Stomach (tissue), 9 donors: ENCODE results near the gene SORCS2. TPM values are rescaled to one million over a fixed set of nuclear protein-coding genes. Genes with fewer than 3 reads are reported as not detected.

ENCODE experiments used
- DNase-seq, 2 donors: peaks; one replicate each; pipeline versions ENCODE4 v3.0.0 to v3.0.0-alpha.2; 2013 to 2019
- H3K27ac ChIP-seq, 5 donors: fragments of 200-600 bp in 4 of 5; sonication (generic) in 4 of 5; one replicate each; pipeline ENCODE4 v1.5.1; 2013 to 2019; ENCODE audit warnings: mild to moderate bottlenecking in 1 of 5, moderate library complexity in 1 of 5
- H3K27me3 ChIP-seq, 3 donors: fragments of 200-600 bp; sonication (generic); one replicate each; pipeline ENCODE4 v1.5.1; 2017 to 2019; ENCODE audit warnings: mixed run types in 1 of 3
- H3K36me3 ChIP-seq, 4 donors: fragments of 200-600 bp; sonication (generic); 1 replicate in 3 of 4; 2 replicates in 1 of 4; pipeline ENCODE4 v1.5.1; 2016 to 2019
- H3K4me1 ChIP-seq, 4 donors: fragments of 200-600 bp; sonication (generic); one replicate each; pipeline ENCODE4 v1.5.1; 2016 to 2019
- H3K4me3 ChIP-seq, 4 donors: fragments of 200-600 bp; sonication (generic) in 3 of 4; one replicate each; pipeline ENCODE4 v1.5.1; 2016 to 2019; ENCODE audit warnings: mild to moderate bottlenecking in 1 of 4
- H3K9me3 ChIP-seq, 4 donors: fragments of 200-600 bp; sonication (generic); one replicate each; pipeline ENCODE4 v1.5.1; 2016 to 2019
- EP300 ChIP-seq: sonication (generic); formaldehyde crosslinking; IDR thresholded peaks from one replicate; pipeline ENCODE4 v1.6.1; 2017; ENCODE audit warnings: antibody characterized with exemption
- POLR2A ChIP-seq, 4 donors: fragments of 450-650 bp; IDR thresholded peaks; one replicate each; pipeline ENCODE4 v1.6.1; 2016; ENCODE audit warnings: antibody characterized with exemption in 4 of 4, control low read depth in 2 of 4, mild to moderate bottlenecking in 1 of 4, moderate library complexity in 1 of 4
- POLR2AphosphoS5 ChIP-seq, 3 donors: sonication (generic); formaldehyde crosslinking; IDR thresholded peaks; one replicate each; pipeline ENCODE4 v1.6.1; 2016; ENCODE audit warnings: antibody characterized with exemption in 3 of 3
- WGBS, 5 donors: extraction: QIAGEN DNeasy Blood & Tissue Kit in 3 of 5; methylation state at CpG; one replicate each; pipeline versions ENCODE4 v1.1.5 to v1.1.7; 2013 to 2018; 5-methylcytosine and 5-hydroxymethylcytosine counted together
- intact Hi-C: fragments of 100-400 bp; cut with DNase I; formaldehyde crosslinking; loops from one replicate; pipeline ENCODE4 v1.15.1; 2023; ENCODE audit warnings: low total_unique reads
- polyA plus RNA-seq, 3 donors: library from polyadenylated mRNA; stranded (reverse); fragments of 200-250 nt; gene quantifications; one replicate each; pipeline ENCODE4 v1.2.3, GENCODE V29; 2013
- total RNA-seq, 5 donors: library from RNA; depleted of rRNA; stranded (reverse); fragments of >200 nt; gene quantifications; one replicate each; pipeline versions ENCODE4 v1.1.0 to v1.2.3, GENCODE V29; 2014 to 2016
- TF ChIP-seq, protein P1 (sequence below), 7 experiments: fragments of 450-650 bp in 4 of 7; fragments of 200-600 bp in 3 of 7; sonication (generic) in 3 of 7; IDR thresholded peaks; one replicate each; pipeline ENCODE4 v1.5.1; 2016 to 2019; ENCODE audit warnings: antibody characterized with exemption in 7 of 7, control low read depth in 2 of 7, mild to moderate bottlenecking in 1 of 7
- donor health status: healthy with polysubstance abuse.
- donor health status: Bipolar disorder and iron deficiency.
- donor health status: healthy.

The SORCS2 gene
- total and polyA plus RNA-seq, 8 donors: under 0.01 to 13.0 (median 0.50) TPM; not detected in 1

DNA sequence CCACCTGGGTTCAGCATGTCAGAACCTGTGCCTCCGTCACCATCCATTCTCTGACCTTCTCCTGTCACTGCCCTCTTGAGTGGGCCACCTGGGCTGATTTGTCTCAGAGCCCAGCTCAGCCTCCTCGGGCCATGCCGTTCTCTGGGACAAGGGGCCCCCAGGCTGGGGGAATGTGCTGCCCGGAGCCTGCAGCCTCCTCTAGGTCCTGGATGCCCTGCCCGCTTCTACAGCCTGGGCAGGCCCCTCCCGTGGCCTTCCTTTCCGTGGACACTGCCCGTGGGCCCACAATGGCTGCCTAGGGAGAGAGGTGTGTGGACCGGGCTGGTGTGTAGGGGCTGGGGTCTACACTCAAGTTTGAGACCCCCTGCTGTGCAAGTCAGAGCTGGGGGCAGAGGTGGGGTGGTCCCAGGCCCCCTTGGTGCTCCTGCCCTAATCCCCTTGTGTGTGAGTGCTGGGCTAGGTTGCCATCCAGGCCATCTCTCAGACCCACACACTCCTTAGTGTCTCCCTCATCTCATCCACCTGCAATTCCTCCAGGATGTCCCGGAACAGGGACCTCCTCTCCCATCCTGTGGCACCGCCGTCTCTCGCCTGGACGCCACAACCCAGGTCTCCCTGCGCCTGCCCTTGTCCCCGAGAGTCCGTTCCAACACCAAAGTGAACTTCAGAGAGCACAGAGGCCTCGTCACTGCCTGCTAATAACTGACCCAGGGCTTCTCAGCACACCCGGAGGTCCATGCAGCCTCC is 230.0 kb downstream of the SORCS2 start:
- Histone ChIP-seq H3K4me1 (no peaks in the 10 kb centered on the region), H3K9me3 (peaks cover 0 to 7% (median 0%) of the 10 kb centered on the region in 4 donors), H3K4me3 (no peak overlapping the region), H3K36me3 (no peaks in the 10 kb centered on the region), H3K27ac (no peak overlapping the region), H3K27me3 (no peaks in the 10 kb centered on the region)
- peak in 1 of 2 donors; percentile 22 for DNase-seq
- TF ChIP-seq POLR2AphosphoS5 (IDR thresholded peaks at IDR 0.05) (no peak), EP300 (no peak), POLR2A (IDR thresholded peaks at IDR 0.05) (no peak)
- TF ChIP-seq, protein P1, sequence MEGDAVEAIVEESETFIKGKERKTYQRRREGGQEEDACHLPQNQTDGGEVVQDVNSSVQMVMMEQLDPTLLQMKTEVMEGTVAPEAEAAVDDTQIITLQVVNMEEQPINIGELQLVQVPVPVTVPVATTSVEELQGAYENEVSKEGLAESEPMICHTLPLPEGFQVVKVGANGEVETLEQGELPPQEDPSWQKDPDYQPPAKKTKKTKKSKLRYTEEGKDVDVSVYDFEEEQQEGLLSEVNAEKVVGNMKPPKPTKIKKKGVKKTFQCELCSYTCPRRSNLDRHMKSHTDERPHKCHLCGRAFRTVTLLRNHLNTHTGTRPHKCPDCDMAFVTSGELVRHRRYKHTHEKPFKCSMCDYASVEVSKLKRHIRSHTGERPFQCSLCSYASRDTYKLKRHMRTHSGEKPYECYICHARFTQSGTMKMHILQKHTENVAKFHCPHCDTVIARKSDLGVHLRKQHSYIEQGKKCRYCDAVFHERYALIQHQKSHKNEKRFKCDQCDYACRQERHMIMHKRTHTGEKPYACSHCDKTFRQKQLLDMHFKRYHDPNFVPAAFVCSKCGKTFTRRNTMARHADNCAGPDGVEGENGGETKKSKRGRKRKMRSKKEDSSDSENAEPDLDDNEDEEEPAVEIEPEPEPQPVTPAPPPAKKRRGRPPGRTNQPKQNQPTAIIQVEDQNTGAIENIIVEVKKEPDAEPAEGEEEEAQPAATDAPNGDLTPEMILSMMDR (IDR thresholded peaks at IDR 0.05): no peak
- intact Hi-C loops: no loop called here
- WGBS, 5 donors: 83 to 93% (median 85%) methylated on average over 15 to 19 of the region's 19 CpGs

DNA sequence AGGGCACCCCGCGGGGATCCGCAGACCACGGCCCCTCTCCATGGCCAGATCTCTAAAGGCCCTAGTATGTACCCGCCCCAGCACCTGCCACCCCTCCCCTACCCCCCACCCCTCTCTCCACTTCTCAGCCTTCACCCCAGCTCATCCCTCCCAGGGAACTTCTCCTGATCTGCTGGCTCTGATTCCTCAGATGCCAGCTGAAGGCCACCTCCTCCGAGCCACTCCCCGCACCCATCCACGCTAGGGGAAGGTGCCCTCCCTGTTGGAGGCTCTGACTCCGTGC is 230.5 kb downstream of the SORCS2 start:
- Histone ChIP-seq H3K4me1 (no peaks in the 10 kb centered on the region), H3K9me3 (peaks cover 0 to 7% (median 0%) of the 10 kb centered on the region in 4 donors), H3K27me3 (no peaks in the 10 kb centered on the region), H3K4me3 (no peak overlapping the region), H3K36me3 (no peaks in the 10 kb centered on the region), H3K27ac (no peak overlapping the region)
- DNase-seq: no peak
- TF ChIP-seq, protein P1 (IDR thresholded peaks at IDR 0.05): no peak
- TF ChIP-seq POLR2A (IDR thresholded peaks at IDR 0.05) (no peak), POLR2AphosphoS5 (IDR thresholded peaks at IDR 0.05) (no peak), EP300 (no peak)
- WGBS, 5 donors: 89 to 96% (median 92%) methylated on average over 9 of the region's 9 CpGs
- intact Hi-C loops: no loop called here

DNA sequence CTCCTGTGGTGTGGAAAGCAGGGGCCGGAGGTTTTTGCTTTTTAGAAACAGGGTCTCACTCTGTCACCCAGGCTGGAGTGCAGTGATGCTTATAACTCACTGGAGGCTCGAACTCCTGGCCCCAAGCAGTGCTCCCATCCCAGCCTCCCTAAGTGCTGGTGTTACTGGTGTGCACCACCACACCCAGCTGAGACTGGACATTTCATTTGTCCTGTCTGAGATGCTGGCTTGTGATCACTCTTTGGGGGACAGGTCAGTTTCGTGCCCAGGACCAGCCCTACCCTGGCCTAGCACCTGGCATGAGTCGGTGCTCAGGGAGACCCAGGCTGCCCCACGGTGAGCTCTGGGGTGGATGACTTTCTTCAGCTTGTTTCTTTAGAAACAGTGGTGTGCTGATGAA is 231.1 kb downstream of the SORCS2 start:
- intact Hi-C loops: no loop called here
- DNase-seq: peak in 1 of 2 donors; percentile 16
- Histone ChIP-seq H3K4me1 (no peaks in the 10 kb centered on the region), H3K36me3 (no peaks in the 10 kb centered on the region), H3K27me3 (no peaks in the 10 kb centered on the region), H3K9me3 (peaks cover 0 to 4% (median 0%) of the 10 kb centered on the region in 4 donors), H3K27ac (no peak overlapping the region), H3K4me3 (no peak overlapping the region)
- TF ChIP-seq, protein P1 (IDR thresholded peaks at IDR 0.05): no peak
- 63 to 78% (median 76%) methylated on average over 1 to 5 of the region's 5 CpGs for WGBS, 5 donors

DNA sequence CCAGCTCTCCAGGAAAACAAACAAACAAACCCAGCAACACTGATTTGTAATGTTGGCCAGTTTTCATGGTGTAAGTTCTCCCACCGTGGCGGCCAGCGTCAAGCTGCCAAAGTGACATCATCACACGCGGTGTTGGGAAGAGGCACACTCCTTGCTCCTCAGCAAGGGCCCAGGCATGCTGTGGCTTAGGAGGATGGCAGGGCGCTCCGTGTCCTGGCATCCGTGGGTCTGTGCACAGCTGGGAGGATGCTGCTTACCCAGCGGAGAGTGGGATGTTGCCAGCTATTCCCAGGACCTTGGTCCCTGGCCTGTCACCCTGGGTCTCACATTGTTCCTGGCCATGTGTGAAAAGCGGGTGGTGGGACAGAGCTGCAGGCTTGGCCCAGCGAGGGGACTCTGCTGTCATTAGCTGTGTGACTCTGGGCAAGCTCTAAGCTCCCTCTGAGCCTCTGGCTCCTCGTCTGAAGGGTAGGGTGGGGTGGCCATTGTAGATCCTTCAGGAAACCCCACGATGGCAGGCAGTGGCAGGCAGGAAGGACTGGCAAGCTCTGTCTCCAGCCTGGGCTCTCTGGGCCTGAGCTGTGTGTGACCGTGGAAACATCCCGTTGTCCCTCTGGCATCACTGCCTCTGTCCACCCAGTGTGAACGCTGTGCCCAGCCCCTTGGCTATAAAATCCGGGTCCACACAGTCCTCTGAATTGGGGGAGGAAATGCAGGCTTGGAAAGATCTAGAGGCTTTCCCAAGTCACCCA is 231.6 kb downstream of the SORCS2 start:
- H3K9me3 ChIP-seq: no peaks in the 10 kb centered on the region
- H3K27me3 ChIP-seq: no peaks in the 10 kb centered on the region
- intact Hi-C loops: no loop called here
- no peaks in the 10 kb centered on the region for H3K4me1 ChIP-seq
- peak in 1 of 2 donors; percentile 14 for DNase-seq
- no peak overlapping the region for H3K27ac ChIP-seq
- WGBS, 5 donors: 69 to 82% (median 79%) methylated on average over 7 to 17 of the region's 17 CpGs
- H3K4me3 ChIP-seq: no peak overlapping the region
- no peaks in the 10 kb centered on the region for H3K36me3 ChIP-seq
- TF ChIP-seq POLR2A (IDR thresholded peaks at IDR 0.05) (no peak), POLR2AphosphoS5 (IDR thresholded peaks at IDR 0.05) (no peak), EP300 (no peak)
- TF ChIP-seq, protein P1 (IDR thresholded peaks at IDR 0.05): no peak
